Gastroesophageal sphincter (tissue), 3 donors: Measurements from ENCODE around the gene RABGEF1.
"Not testable (repeated sequence)": the region's sequence is repeated elsewhere in the genome, so short reads cannot be mapped to it uniquely, and the experiment has no call there.

Source experiments
- EP300 ChIP-seq: sonication (generic); formaldehyde crosslinking; IDR thresholded peaks from one replicate; pipeline ENCODE4 v1.6.1; 2017; ENCODE audit warnings: antibody characterized with exemption, mild to moderate bottlenecking
- POLR2A ChIP-seq, 2 donors: fragments of 450-650 bp; IDR thresholded peaks; one replicate each; pipeline ENCODE4 v1.6.1; 2017; ENCODE audit warnings: antibody characterized with exemption in 2 of 2, mild to moderate bottlenecking in 2 of 2, moderate library complexity in 1 of 2
- POLR2AphosphoS5 ChIP-seq: sonication (generic); formaldehyde crosslinking; IDR thresholded peaks from one replicate; pipeline ENCODE4 v1.6.1; 2017; ENCODE audit warnings: antibody characterized with exemption
- TF ChIP-seq, protein P1 (sequence below), 4 experiments: fragments of 200-600 bp in 2 of 4; fragments of 450-650 bp in 2 of 4; sonication (generic) in 1 of 4; IDR thresholded peaks; one replicate each; pipeline ENCODE4 v1.5.1; 2017 to 2019; ENCODE audit warnings: antibody characterized with exemption in 4 of 4, mild to moderate bottlenecking in 2 of 4, moderate library complexity in 2 of 4

DNA sequence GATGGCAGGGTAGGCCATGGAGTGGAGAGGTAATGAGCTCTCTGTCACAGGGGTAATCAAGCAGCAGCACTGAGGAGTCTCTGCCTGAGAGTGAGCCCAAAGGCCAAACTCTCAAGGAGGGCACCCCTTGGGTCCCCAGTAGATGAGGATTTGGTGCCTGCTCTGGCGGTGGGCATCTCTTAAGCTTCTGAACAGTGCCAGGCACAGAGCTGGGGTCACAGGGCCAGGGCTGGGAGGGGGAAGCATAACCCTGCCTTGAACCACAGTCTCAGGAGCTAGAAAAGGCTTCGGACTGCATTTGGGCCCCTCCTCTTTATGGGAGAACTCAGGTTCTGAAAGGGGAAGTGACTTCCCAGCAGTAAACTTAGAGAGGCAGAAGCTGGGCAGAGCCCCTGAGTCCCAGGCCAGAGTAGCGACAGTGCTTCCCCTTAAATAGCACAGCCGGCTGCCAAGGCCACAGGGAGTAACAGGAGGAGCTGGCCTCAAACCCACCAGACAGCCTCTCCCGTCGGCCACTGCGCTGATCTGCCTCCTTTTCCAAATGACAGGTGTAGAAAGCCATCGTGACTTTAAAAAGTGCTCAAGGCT is 76.8 kb downstream of the RABGEF1 start:
- TF ChIP-seq, protein P1, sequence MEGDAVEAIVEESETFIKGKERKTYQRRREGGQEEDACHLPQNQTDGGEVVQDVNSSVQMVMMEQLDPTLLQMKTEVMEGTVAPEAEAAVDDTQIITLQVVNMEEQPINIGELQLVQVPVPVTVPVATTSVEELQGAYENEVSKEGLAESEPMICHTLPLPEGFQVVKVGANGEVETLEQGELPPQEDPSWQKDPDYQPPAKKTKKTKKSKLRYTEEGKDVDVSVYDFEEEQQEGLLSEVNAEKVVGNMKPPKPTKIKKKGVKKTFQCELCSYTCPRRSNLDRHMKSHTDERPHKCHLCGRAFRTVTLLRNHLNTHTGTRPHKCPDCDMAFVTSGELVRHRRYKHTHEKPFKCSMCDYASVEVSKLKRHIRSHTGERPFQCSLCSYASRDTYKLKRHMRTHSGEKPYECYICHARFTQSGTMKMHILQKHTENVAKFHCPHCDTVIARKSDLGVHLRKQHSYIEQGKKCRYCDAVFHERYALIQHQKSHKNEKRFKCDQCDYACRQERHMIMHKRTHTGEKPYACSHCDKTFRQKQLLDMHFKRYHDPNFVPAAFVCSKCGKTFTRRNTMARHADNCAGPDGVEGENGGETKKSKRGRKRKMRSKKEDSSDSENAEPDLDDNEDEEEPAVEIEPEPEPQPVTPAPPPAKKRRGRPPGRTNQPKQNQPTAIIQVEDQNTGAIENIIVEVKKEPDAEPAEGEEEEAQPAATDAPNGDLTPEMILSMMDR (IDR thresholded peaks at IDR 0.05) = not testable (repeated sequence)
- TF ChIP-seq POLR2AphosphoS5; POLR2A (IDR thresholded peaks at IDR 0.05); EP300: not testable (repeated sequence)
